Left colon (tissue), 2 donors: ENCODE results near the gene APCDD1. TPM values are rescaled to one million over a fixed set of nuclear protein-coding genes. Genes with fewer than 3 reads are reported as not detected.
"Not testable (repeated sequence)": the region's sequence is repeated elsewhere in the genome, so short reads cannot be mapped to it uniquely, and the experiment has no call there.

ENCODE experiments used
- ATAC-seq: fragments of 200-7000 bp; cut with Tn5 transposase; one replicate; pipeline ENCODE4 v1.9.1; 2020; ENCODE audit warnings: mild to moderate bottlenecking, moderate library complexity
- DNase-seq, 2 donors: peaks; one replicate each; pipeline ENCODE4 v3.0.0-alpha.2; 2020
- intact Hi-C, 2 donors: fragments of 100-400 bp; cut with DNase I in 1 of 2; cut with micrococcal nuclease in 1 of 2; formaldehyde crosslinking; loops; one replicate each; pipeline versions ENCODE4 v1.11.2 to v1.14.0; 2022; cut with DNase I, micrococcal nuclease
- total RNA-seq, 2 donors: library from RNA; stranded (reverse); fragmentation: NEBNext Ultra II Directional; extraction: Animal tissue kit (Norgen Biotek cat#: 25700); gene quantifications; one replicate each; pipeline ENCODE4 v1.2.1, GENCODE V29; 2021
- donor health status: DM: no; HTN: no; CAD: no.
- donor health status: DM: yes; HTN: yes; CAD: no.

Gene APCDD1
- total RNA-seq, 2 donors from 2014 or later: 5.2 to 8.3 TPM

DNA sequence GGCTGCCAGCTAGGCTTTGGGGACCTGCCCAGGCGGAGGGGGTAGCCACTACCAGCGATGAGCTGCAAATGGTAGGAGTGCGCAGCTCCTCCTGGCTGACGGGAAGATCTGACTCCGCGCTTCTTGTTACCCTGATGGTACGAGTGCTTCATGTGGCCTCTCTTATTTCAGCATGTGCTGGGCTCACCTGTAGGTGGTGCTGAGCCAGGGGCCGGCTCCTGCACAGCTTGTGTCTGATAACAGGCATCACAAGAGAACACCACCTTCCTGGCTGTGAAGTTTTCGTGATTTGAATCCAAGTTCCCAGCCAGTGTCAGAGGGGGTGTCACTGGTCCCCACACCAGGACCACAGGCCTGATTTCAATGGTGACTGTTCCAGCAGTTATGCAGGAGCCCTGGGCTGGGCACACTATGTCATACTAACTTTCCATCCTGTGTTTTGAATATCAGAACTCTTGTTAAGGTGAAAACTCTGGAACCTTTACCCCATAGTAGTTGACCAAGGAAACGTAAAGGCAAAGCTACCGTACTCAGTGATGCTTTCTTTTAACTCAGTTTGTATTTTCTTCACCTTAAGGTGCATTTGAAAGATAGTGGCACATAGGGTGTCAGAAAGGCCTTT, 28.0 kb downstream of the APCDD1 start:
- no peak for DNase-seq
- intact Hi-C loops: no loop called here
- ATAC-seq: no peak

DNA sequence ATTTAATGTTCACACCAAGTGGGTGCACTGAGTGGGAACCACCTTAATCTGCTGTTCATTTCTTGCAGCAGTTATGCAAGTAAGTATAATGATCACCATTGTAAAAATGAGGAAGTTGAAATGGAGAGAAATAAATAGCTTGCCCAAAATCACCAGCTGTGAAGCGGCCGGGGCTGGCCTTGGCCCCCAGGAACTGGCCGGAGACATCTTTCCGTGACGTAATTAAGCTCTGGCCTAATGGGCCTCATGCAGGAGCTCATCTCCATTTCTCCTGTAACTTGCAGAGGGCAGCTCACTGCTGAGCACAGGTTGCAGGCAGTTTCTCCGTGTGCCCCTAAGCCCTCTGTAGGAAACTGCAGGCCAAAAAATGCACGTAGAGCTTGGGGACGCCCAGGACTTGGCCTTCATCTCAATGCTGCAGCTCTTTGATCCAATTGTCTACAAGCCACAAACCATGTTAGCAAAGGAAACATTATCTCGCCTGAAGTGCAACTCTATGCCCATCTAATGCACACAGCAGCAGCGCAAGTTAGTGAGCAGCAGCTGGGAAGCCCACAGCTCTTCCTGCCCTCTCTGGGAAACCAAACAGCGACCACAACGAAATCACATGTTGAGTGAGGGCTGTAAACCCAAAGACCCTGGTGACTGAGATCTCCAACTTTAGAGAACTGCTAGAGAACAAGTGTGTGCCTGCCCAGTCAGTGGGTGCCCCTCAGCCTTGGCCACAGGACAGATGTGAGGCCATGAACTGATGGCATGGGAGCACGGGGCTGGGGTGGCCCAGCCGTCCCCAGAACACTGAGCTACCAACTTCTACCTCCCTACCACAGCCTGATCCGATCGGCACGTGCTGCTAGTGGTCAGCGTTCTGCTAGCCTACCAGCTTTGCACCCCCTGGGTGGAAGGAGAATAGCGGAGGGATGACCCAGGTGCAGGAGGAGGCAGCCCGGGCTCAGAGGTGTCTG, 28.8 kb downstream of the APCDD1 start:
- intact Hi-C loops: no loop called here
- peak in 1 of 2 donors; percentile 25 for DNase-seq
- ATAC-seq: no peak

GRCh38 chr18:10485475-10485874, 31.0 kb downstream of the APCDD1 start:
- intact Hi-C loops: no loop called here
- no peak for ATAC-seq
- no peak for DNase-seq

- no peak for ATAC-seq
- DNase-seq: no peak
- intact Hi-C loops: no loop called here
Measured at GRCh38 chr18:10486362-10486761, 31.9 kb downstream of the APCDD1 start.

DNA sequence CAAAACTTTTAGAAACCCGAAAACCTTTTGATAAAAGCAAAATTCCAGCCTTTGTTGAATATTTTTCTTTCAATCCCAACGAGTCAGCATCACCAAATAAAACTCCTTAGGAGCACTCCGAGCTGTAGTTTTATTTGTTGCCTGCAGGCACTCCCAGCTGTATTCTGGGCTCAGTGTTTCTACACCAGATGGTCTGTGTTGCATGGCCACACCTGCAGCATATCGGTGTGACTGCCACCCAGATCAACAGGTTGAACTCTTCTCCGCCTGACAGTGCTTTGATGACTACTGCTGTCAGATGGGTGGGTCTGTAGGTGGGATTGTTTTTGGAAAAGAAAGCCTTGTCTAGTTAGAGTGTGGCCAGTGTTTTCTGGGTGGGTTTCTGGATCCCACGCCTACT, 32.7 kb downstream of the APCDD1 start:
- intact Hi-C loops: no loop called here
- peak; percentile 73 for ATAC-seq
- DNase-seq: no peak

- intact Hi-C loops: no loop called here
Measured at GRCh38 chr18:10488017-10488416, 33.6 kb downstream of the APCDD1 start.

DNA sequence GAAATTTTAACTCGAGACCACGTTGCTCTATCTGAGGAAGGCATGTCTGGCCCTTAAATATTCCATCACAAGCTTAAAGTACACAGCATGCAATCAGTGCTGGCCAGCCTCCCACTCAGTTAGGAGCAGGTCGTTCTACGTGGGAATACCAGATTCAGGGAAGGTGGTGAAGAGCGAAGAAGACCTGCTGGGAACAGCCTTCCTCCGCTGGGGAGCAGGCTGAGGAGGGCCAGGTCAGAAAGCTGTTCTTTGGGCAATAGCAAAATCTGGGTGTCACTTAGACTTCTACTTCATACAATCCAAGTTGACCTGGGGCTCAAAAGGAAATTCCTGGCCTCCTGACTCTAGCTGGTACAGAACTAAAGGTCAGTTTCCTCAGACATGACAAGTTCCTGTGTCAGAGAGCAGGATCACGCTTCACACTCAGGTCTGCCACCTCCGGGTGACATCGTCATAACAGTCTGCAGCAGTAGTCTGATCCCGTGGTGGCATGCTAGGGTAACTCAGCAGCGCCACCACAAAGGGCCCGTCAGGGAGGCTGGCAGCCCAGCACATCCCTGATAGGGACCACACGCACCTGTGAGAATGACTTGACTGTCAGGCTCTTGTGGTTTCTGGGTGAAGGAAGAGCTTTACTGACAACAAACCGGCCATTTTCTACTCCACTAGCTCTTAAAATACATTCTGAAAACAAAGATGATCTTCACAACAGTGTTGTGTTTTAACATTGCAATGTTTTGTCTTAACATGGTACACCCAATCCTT, 36.1 kb downstream of the APCDD1 start:
- intact Hi-C loops: no loop called here
- ATAC-seq (peak; percentile 90), DNase-seq (peak; percentile 37 to 65)

More at GRCh38 chr18:10488017-10488416, 33.6 kb downstream of the APCDD1 start:
- no peak for ATAC-seq
- no peak for DNase-seq

DNA sequence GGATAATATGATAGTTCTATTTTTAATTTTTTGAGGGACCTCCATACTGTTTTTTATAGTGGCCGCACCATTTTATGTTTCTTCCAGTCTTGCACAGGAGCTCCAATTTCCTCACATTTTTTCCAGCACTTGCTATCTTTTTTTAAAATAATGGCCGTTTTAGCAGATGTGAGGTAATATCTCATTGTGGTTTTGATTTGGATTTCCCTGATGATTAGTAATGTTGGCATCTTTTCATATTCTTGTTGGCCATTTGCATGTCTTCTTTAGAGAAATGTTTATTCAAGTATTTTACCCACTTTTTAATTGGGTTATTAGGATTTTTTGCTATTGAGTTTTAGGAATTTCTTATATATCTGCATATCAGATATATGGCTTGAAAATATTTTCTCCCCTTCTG, 41.5 kb downstream of the APCDD1 start:
- ATAC-seq (no peak), DNase-seq (no peak)
- intact Hi-C loops: no loop called here

DNA sequence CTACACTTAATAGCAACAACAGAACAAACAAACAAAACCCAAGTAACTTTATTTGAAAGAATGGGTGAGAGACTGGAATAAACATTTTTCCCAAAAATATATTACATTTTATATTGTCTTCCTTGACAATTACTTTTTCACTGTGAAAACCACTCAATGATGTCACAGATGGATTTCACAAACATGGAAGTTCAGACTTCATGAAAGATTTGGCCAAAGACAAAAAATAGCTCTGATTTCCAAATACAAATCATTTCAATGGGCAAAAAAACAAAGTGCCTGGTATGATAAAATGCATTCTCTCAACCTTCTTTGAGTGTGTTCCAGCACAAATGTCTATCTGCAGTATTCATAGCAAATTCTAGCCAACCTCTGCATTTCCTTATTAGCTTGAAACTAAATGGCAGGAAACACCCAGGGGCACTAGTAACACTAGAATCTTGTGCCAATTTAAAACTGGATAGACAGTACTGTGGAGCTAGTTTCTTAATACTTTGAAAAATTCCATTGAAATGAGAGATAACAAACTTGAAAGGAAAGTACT, 42.8 kb downstream of the APCDD1 start:
- DNase-seq: no peak
- intact Hi-C loops: no loop called here
- no peak for ATAC-seq

DNA sequence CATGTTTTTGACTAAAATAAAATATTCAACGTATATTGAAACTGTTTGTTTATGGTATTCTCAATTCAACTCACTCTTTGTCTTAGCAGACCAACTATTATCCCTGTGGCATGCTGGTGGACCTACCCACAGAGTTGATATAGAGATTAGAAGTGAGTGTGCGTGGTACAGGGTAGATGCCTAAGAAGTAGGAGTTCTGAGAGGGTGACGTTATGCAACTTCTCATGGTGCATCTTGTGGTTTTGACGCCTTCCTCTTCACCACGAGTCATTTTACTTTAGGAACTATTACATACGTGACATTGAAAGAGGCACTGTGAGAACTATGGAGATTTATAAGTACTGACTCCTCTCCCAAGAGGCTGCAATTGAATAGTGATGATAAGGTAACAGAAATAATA, 44.8 kb downstream of the APCDD1 start:
- ATAC-seq: no peak
- intact Hi-C loops: no loop called here
- no peak for DNase-seq

GRCh38 chr18:10500038-10500437, 45.6 kb downstream of the APCDD1 start:
- DNase-seq (no peak), ATAC-seq (no peak)
- intact Hi-C loops: no loop called here

- ATAC-seq (no peak), DNase-seq (no peak)
- intact Hi-C loops: no loop called here
Measured at GRCh38 chr18:10504723-10505122, 50.3 kb downstream of the APCDD1 start.

DNA sequence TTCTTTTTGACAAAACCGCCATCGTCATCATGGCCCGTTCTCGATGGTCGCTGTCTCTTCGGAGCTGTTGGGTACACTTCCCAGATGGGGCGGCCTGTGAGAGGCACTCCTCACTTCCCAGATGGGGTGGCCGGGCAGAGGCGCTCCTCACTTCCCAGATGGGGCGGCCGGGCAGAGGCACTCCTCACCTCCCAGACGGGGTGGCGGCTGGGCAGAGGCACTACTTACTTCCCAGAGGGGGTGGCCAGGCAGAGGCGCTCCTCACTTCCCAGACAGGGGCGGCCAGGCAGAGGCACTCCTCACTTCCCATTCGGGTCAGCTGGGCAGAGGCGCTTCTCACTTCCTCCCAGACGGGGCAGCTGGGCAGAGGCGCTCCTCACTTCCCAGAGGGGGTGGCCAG, 51.5 kb downstream of the APCDD1 start:
- intact Hi-C loops, DNase-seq, ATAC-seq: not testable (repeated sequence)

DNA sequence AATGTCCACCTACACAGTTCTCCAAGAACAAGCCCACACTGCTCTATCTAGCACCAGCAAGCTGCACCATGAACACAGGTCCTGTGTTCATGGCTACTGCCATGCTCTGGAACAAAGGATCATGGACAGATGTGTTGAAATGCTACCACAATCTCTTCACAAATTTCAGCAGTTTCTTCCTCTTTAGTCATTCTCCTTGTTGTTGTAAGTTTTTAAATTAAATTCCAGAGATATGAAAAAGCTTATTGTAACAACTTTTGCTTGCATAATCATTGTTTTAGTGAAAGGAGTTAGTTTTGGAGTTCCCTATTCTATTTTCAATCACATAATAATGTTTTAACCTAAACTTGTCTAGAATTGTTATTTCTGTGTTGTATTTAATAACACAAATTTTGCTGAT, 54.2 kb downstream of the APCDD1 start:
- intact Hi-C loops: no loop called here
- no peak for ATAC-seq
- no peak for DNase-seq

GRCh38 chr18:10511236-10511635, 56.8 kb downstream of the APCDD1 start:
- intact Hi-C loops: loop anchor here in 1 of 2 donors (10.0 kb wide), 1 partner anchor 536 kb away; no protein-coding TSS in a partner anchor

GRCh38 chr18:10514082-10514481, 59.6 kb downstream of the APCDD1 start:
- DNase-seq (no peak), ATAC-seq (no peak)
- intact Hi-C loops: loop anchor here in 1 of 2 donors (10.0 kb wide), 1 partner anchor 539 kb away; no protein-coding TSS in a partner anchor

More at GRCh38 chr18:10511236-10511635, 56.8 kb downstream of the APCDD1 start:
- no peak for ATAC-seq
- no peak for DNase-seq

DNA sequence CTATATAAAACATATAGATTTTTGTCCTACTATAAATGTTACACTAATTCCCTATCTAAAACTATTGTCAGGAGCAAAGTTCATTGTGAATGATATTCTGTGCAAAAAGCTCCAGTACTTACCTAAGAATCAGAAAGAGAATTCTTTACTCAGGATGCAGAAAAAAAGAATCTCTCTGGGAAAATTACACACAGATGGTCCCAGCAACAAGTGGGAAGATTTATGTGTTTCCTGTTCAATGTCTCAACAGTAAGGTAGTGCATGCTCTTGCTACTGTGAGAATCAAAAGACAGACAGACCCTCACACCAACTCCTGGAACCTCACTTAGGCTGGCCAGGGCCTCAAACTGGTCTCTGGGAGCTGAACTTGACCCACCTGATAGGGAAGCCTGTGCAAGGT, 60.2 kb downstream of the APCDD1 start:
- intact Hi-C loops: loop anchor here in 1 of 2 donors (10.0 kb wide), 1 partner anchor 540 kb away; no protein-coding TSS in a partner anchor
- ATAC-seq: no peak

GRCh38 chr18:10515456-10515855, 61.0 kb downstream of the APCDD1 start:
- intact Hi-C loops: loop anchor here in 1 of 2 donors (10.0 kb wide), 1 partner anchor 541 kb away; no protein-coding TSS in a partner anchor
- ATAC-seq (no peak), DNase-seq (no peak)

More for the DNA sequence above, 60.2 kb downstream of the APCDD1 start:
- no peak for DNase-seq

DNA sequence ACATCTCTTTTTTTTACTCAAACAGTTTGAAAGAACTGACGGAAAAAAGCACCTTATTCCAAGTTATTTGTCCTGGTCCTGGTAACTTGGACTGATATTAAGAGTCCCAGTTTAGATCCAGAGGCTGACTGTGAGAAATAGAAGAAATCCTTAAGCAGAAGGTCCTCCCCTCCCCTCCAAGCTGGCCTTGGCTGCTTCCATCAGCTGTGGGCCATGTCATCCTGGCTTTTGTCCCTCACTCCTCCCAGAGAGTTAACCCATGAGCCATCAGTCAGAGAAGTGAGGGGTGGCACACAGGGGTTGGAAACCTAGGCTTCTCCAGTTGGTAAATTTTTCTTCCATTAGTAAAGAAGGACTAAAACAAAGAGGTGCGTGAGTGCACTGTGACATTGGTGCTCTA, 61.6 kb downstream of the APCDD1 start:
- DNase-seq (no peak), ATAC-seq (no peak)
- intact Hi-C loops: loop anchor here in 1 of 2 donors (10.0 kb wide), 1 partner anchor 541 kb away; no protein-coding TSS in a partner anchor
